Panc1 (cell line): ENCODE data around the gene SOD1.

Experiments
- CTCF ChIP-seq: fragments of 450-650 bp; IDR thresholded peaks from 2 replicates; pipeline ENCODE4 v1.5.1; 2017; ENCODE audit warnings: mild to moderate bottlenecking
- POLR2AphosphoS5 ChIP-seq: IDR thresholded peaks from 2 replicates; pipeline ENCODE4 v1.6.1; 2012; ENCODE audit warnings: mild to moderate bottlenecking, low read depth, low read length, moderate library complexity
- SIN3A ChIP-seq: IDR thresholded peaks from 2 replicates; pipeline ENCODE4 v1.6.1; 2012; ENCODE audit warnings: low read depth, mild to moderate bottlenecking, low read length, moderate library complexity, borderline replicate concordance; ENCODE audit not compliant: insufficient read depth

DNA sequence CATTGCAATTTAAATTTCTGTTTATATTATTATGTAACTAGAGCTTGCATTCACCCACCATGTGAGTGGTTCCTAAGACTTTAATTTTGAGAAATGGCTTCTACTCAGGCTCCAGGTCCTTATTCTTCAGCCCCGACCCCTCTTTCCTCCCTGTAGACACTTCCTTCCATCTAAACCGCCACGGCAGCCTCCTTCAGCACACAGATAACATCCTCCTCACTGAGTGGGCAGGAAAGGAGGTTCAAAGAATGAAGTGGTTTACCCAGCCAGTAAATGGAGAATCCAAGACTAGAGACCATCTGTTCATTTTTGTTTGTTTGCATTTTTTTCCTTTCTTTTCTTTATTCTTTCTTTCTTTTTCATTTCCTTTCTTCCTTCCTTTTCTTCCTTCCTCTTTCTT lies 37.1 kb upstream of the SOD1 start:
- TF ChIP-seq SIN3A (no peak), CTCF (no peak), POLR2AphosphoS5 (no peak)
